ENCODE measurements around the gene PTMS. TPM values are rescaled to one million over a fixed set of nuclear protein-coding genes. Genes with fewer than 3 reads are reported as not detected.

Gene PTMS
- total and polyA plus RNA-seq, 2 of the 13 experiments (the other 11 are each of a cell fraction or from before 2014, with no cell fraction given): 40.5 to 82.4 TPM

GRCh38 chr12:6782850-6783566 lies 16.8 kb downstream of the PTMS start:
- in situ Hi-C loops (cut with HindIII; ENCODE audit: extremely low pct_ligation_motif_present, low pct_unique_long_range_greater_than_20kb): loop anchor here (5.0 kb wide), 1 partner anchor 36 kb away; no protein-coding TSS in a partner anchor
- no peak overlapping the region for H2AFZ ChIP-seq (ENCODE audit: low read length)
- H4K20me1 ChIP-seq (ENCODE audit: insufficient read depth, low read length): no peaks in the 10 kb centered on the region
- POLR2A ChIA-PET: interaction anchor here (0.7 to 3.1 kb wide), 4 partner anchors 10 to 59 kb away, joined by 3 to 11 read pairs (median 4); partner anchors contain the start of genes COPS7A and MLF2
- intact Hi-C loops (cut with micrococcal nuclease; ENCODE audit: unreplicated experiment): no loop called here
- FAIRE-seq (no peak), DNase-seq (ENCODE audit: low spot score) (no peak), ATAC-seq (no peak)
- H3K79me2 ChIP-seq (ENCODE audit: insufficient read depth, low read length): no peaks in the 10 kb centered on the region
- CTCF ChIA-PET (ENCODE audit: low intra/inter-chr PET ratio, low total read pairs): no interaction called here
- no peak overlapping the region for H3K9ac ChIP-seq (ENCODE audit: insufficient read depth, low read depth, low read length)
- H3K4me2 ChIP-seq (ENCODE audit: low read depth, low read length): no peak overlapping the region; the same call in 1 of the 2 replicates
- TF ChIP-seq ZNF567 (CRISPR knock-in tag; IDR thresholded peaks at IDR 0.05; ENCODE audit: borderline replicate concordance): no peak
- no peak for TF ChIP-seq ZSCAN20 (CRISPR knock-in tag; IDR thresholded peaks at IDR 0.05; ENCODE audit: borderline replicate concordance)
- no peak for TF ChIP-seq ZNF564 (CRISPR knock-in tag; IDR thresholded peaks at IDR 0.05)
- TF ChIP-seq MXD3 (CRISPR knock-in tag; IDR thresholded peaks at IDR 0.05): no peak
- no peak for TF ChIP-seq KLF9 (CRISPR knock-in tag; IDR thresholded peaks at IDR 0.05; ENCODE audit: low read depth)
- TF ChIP-seq ZNF326 (CRISPR knock-in tag; IDR thresholded peaks at IDR 0.05; ENCODE audit: borderline replicate concordance): no peak
- no peak for TF ChIP-seq YEATS4 (CRISPR knock-in tag; IDR thresholded peaks at IDR 0.05; ENCODE audit: borderline replicate concordance)
- TF ChIP-seq MTERF4 (CRISPR knock-in tag; IDR thresholded peaks at IDR 0.05): no peak
- TF ChIP-seq GABPB1 (CRISPR knock-in tag; IDR thresholded peaks at IDR 0.05): no peak
- TF ChIP-seq EHMT2 (IDR thresholded peaks at IDR 0.05; ENCODE audit: borderline replicate concordance, low read depth, low read length): no peak
- TF ChIP-seq SNAPC4 (CRISPR knock-in tag; IDR thresholded peaks at IDR 0.05): no peak
- no peak for TF ChIP-seq ZNF546 (CRISPR knock-in tag; conservative IDR thresholded peaks at IDR 0.05)
- TF ChIP-seq NR2F2 (IDR thresholded peaks at IDR 0.05; ENCODE audit: borderline replicate concordance, low read depth): no peak
- TF ChIP-seq SETDB1 (CRISPR knock-in tag; IDR thresholded peaks at IDR 0.05; ENCODE audit: borderline replicate concordance): no peak
- no peak for TF ChIP-seq CENPX (CRISPR knock-in tag; IDR thresholded peaks at IDR 0.05)
- TF ChIP-seq ZBTB42 (CRISPR knock-in tag; IDR thresholded peaks at IDR 0.05): no peak
- no peak for TF ChIP-seq IKZF4 (CRISPR knock-in tag; IDR thresholded peaks at IDR 0.05; ENCODE audit: borderline replicate concordance, low read depth, not compliant biosample characterization)
- no peaks in the 10 kb centered on the region for H3K36me3 ChIP-seq (replicated peaks in 1 of 2; ENCODE audit: control insufficient read depth in 1 of 2, insufficient read depth in 2 of 2, low read length in 2 of 2)
- peaks cover 2 to 16% of the 10 kb centered on the region in 2 experiments; a peak in 2 of 5 replicates for H3K27me3 ChIP-seq (ENCODE audit: control insufficient read depth in 1 of 2, insufficient read depth in 2 of 2, low read length in 2 of 2)
- no peaks in the 10 kb centered on the region for H3K9me3 ChIP-seq (ENCODE audit: low read length)
- H3K4me1 ChIP-seq (ENCODE audit: insufficient read depth, low read length): peaks cover 52% of the 10 kb centered on the region
- no peak overlapping the region for H3K4me3 ChIP-seq (replicated peaks in 1 of 3; ENCODE audit: insufficient read depth in 1 of 3, low read depth in 2 of 3, low read length in 3 of 3)
- H3K27ac ChIP-seq (ENCODE audit: extremely low read length, insufficient read depth, low read length): no peak overlapping the region
- no TSS peak for BruUV-seq (replicated peaks)
- 16% methylated on average over 7 of the region's 10 CpGs for WGBS (ENCODE audit: low lambda C conversion rate)

Data from HepG2 (cell line).